ENCODE data around the gene TDRD7.

DNA sequence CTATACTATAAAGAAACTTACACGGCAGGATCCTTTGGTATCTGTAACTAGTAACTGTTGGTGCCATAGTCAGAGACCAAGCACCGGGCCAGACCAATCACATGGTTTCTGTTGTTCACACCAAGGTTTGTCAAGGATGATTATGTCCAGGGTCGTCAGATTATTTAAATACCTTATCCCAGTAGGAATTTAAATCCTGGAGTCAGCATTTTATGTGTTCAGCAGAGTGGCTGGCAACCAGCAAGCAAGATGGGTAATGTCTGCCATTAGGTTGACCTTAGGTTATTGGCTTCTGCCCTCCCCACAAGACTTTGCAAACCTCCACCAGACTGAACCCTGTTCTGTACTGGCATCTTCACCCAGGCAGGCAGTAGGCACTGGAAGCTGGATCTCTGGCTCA lies 50.3 kb downstream of the TDRD7 start:
- TF ChIP-seq POLR2A (IDR thresholded peaks at IDR 0.05) (no peak), POLR2AphosphoS5 (IDR thresholded peaks at IDR 0.05) (no peak)
- TF ChIP-seq, protein P1, sequence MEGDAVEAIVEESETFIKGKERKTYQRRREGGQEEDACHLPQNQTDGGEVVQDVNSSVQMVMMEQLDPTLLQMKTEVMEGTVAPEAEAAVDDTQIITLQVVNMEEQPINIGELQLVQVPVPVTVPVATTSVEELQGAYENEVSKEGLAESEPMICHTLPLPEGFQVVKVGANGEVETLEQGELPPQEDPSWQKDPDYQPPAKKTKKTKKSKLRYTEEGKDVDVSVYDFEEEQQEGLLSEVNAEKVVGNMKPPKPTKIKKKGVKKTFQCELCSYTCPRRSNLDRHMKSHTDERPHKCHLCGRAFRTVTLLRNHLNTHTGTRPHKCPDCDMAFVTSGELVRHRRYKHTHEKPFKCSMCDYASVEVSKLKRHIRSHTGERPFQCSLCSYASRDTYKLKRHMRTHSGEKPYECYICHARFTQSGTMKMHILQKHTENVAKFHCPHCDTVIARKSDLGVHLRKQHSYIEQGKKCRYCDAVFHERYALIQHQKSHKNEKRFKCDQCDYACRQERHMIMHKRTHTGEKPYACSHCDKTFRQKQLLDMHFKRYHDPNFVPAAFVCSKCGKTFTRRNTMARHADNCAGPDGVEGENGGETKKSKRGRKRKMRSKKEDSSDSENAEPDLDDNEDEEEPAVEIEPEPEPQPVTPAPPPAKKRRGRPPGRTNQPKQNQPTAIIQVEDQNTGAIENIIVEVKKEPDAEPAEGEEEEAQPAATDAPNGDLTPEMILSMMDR (IDR thresholded peaks at IDR 0.05): no peak

Measured in prostate gland (tissue), 2 donors.